HG03060 (cell line): ENCODE measurements around the gene ZNRF3.
"Not testable (repeated sequence)": the region's sequence is repeated elsewhere in the genome, so short reads cannot be mapped to it uniquely, and the experiment has no call there.

Source experiments
- ATAC-seq: cut with Tn5 transposase; IDR thresholded peaks from one replicate; pipeline ENCODE4 v1.9.1; 2021; ENCODE audit warnings: low read depth, moderate number of reproducible peaks; ENCODE audit not compliant: unreplicated experiment

Gene ZNRF3

GRCh38 chr22:28883917-28884746, 760 bp downstream of the ZNRF3 start:
- no peak for ATAC-seq

- no peak for ATAC-seq
Observed at GRCh38 chr22:28884747-28885350, 1.5 kb downstream of the ZNRF3 start.

- ATAC-seq: no peak
Observed at GRCh38 chr22:28885939-28886338, 2.6 kb downstream of the ZNRF3 start.

GRCh38 chr22:28886679-28887078, 3.3 kb downstream of the ZNRF3 start:
- ATAC-seq: not testable (repeated sequence)

GRCh38 chr22:28887725-28888459, 4.5 kb downstream of the ZNRF3 start:
- no peak for ATAC-seq

GRCh38 chr22:28889478-28890024, 6.2 kb downstream of the ZNRF3 start:
- ATAC-seq: no peak

GRCh38 chr22:28891156-28891733, 7.9 kb downstream of the ZNRF3 start:
- ATAC-seq: no peak

- ATAC-seq: no peak
Observed at GRCh38 chr22:28892175-28892731, 8.9 kb downstream of the ZNRF3 start.

GRCh38 chr22:28893810-28894209, 10.4 kb downstream of the ZNRF3 start:
- ATAC-seq: no peak

- ATAC-seq: no peak
Observed at GRCh38 chr22:28894334-28894733, 11.0 kb downstream of the ZNRF3 start.

GRCh38 chr22:28894807-28895206, 11.4 kb downstream of the ZNRF3 start:
- no peak for ATAC-seq

GRCh38 chr22:28896611-28897010, 13.2 kb downstream of the ZNRF3 start:
- no peak for ATAC-seq

GRCh38 chr22:28898233-28898629, 14.9 kb downstream of the ZNRF3 start:
- no peak for ATAC-seq

GRCh38 chr22:28899199-28899853, 16.0 kb downstream of the ZNRF3 start:
- no peak for ATAC-seq

GRCh38 chr22:28900379-28900925, 17.1 kb downstream of the ZNRF3 start:
- ATAC-seq: no peak

GRCh38 chr22:28902490-28902889, 19.1 kb downstream of the ZNRF3 start:
- ATAC-seq: no peak

- ATAC-seq: no peak
Observed at GRCh38 chr22:28903080-28903479, 19.7 kb downstream of the ZNRF3 start.

GRCh38 chr22:28903729-28904128, 20.4 kb downstream of the ZNRF3 start:
- no peak for ATAC-seq

- ATAC-seq: no peak
Observed at GRCh38 chr22:28904211-28904896, 21.0 kb downstream of the ZNRF3 start.
